B cell (primary cell): ENCODE results near the gene DNAJC8.

Experiments
- EZH2 ChIP-seq: IDR thresholded peaks from 2 replicates; pipeline ENCODE4 v1.6.1; 2012; ENCODE audit warnings: borderline replicate concordance, low read depth, mild to moderate bottlenecking, moderate library complexity, low read length; ENCODE audit not compliant: insufficient read depth, poor library complexity, severe bottlenecking
- TF ChIP-seq, protein P1 (sequence below): fragments of 200-600 bp; IDR thresholded peaks from one replicate; pipeline ENCODE4 v1.8.0; 2022; ENCODE audit warnings: antibody characterized with exemption, mild to moderate bottlenecking

DNA sequence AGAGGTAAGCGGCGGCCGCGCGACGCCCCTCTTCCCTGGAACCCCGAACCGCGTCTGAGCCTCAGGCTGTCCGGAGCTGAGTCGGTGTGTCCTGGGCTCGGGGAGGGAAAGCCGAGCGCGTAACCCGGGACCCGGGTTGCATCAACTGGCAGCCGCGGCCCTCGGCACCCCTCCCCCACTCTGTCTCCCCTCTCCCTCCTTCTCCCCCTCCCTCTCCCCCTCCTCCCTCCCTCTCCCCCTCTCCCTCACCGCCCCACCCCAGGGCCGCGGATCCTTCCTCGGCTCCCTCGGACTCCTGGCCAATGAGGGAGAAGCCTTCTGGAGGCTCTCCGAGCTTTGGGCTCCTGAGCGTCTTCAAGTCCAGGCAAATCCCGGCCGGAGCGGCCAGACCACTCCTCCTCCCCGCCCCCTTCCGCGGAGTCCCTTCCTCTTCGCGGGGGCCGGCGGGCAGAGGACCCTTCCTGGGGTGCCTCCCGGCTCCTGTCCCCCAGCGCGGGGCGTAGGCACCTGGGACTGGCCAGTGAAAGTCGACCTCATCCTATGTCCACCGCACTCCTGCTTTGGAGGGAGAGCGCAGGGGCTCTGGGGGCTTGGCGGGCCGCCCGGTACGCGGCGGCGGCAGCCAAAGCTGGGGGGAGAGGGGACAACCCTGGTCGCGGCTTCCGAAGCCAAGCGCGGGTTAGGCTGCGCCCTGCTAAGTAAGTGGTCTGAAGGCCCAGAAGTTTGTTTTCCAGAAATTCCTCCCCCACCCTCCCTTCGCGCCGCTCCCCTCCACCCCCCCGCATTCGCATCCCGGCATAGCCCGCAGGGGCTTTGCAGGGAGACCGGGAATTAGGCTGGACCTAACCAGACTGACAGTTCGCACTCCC lies 27.3 kb upstream of the DNAJC8 start:
- TF ChIP-seq EZH2: no peak
- TF ChIP-seq, protein P1, sequence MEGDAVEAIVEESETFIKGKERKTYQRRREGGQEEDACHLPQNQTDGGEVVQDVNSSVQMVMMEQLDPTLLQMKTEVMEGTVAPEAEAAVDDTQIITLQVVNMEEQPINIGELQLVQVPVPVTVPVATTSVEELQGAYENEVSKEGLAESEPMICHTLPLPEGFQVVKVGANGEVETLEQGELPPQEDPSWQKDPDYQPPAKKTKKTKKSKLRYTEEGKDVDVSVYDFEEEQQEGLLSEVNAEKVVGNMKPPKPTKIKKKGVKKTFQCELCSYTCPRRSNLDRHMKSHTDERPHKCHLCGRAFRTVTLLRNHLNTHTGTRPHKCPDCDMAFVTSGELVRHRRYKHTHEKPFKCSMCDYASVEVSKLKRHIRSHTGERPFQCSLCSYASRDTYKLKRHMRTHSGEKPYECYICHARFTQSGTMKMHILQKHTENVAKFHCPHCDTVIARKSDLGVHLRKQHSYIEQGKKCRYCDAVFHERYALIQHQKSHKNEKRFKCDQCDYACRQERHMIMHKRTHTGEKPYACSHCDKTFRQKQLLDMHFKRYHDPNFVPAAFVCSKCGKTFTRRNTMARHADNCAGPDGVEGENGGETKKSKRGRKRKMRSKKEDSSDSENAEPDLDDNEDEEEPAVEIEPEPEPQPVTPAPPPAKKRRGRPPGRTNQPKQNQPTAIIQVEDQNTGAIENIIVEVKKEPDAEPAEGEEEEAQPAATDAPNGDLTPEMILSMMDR: no peak
